GM12874 (cell line): ENCODE measurements around the gene SP2.

Source experiments
- TF ChIP-seq, protein P1 (sequence below): IDR thresholded peaks from 2 replicates; pipeline ENCODE4 v1.5.1; 2011; ENCODE audit warnings: low read depth, mild to moderate bottlenecking, control low read depth, low read length, moderate library complexity; ENCODE audit not compliant: insufficient read depth

The SP2 gene

GRCh38 chr17:47896672-47897490, 845 bp downstream of the SP2 start:
- TF ChIP-seq, protein P1, sequence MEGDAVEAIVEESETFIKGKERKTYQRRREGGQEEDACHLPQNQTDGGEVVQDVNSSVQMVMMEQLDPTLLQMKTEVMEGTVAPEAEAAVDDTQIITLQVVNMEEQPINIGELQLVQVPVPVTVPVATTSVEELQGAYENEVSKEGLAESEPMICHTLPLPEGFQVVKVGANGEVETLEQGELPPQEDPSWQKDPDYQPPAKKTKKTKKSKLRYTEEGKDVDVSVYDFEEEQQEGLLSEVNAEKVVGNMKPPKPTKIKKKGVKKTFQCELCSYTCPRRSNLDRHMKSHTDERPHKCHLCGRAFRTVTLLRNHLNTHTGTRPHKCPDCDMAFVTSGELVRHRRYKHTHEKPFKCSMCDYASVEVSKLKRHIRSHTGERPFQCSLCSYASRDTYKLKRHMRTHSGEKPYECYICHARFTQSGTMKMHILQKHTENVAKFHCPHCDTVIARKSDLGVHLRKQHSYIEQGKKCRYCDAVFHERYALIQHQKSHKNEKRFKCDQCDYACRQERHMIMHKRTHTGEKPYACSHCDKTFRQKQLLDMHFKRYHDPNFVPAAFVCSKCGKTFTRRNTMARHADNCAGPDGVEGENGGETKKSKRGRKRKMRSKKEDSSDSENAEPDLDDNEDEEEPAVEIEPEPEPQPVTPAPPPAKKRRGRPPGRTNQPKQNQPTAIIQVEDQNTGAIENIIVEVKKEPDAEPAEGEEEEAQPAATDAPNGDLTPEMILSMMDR, result no peak

GRCh38 chr17:47897561-47897960, 1.5 kb downstream of the SP2 start:
- TF ChIP-seq, protein P1, result no peak

DNA sequence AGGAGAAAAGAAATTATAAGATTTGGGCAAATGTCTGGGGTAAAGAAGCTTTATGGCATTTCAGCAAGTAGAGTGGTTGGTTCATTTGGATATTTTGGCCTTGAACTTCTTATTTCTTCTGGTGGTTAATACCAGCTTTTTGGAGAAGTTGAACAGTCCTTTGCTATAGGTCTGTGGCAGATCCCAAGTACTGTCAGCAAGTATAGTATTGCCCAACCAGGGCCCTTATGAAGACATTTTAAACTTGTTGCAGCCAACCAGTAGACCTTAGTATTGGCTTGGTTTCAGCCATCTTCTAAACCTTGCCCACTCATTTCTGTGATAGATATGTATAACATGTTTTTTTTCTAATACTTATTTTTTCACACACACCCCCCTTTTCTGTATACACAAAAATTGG, 2.2 kb downstream of the SP2 start:
- TF ChIP-seq, protein P1, result no peak

- TF ChIP-seq, protein P1, result no peak
Observed at GRCh38 chr17:47899643-47900042, 3.6 kb downstream of the SP2 start.

- TF ChIP-seq, protein P1, result no peak
Observed at GRCh38 chr17:47901423-47901822, 5.4 kb downstream of the SP2 start.

DNA sequence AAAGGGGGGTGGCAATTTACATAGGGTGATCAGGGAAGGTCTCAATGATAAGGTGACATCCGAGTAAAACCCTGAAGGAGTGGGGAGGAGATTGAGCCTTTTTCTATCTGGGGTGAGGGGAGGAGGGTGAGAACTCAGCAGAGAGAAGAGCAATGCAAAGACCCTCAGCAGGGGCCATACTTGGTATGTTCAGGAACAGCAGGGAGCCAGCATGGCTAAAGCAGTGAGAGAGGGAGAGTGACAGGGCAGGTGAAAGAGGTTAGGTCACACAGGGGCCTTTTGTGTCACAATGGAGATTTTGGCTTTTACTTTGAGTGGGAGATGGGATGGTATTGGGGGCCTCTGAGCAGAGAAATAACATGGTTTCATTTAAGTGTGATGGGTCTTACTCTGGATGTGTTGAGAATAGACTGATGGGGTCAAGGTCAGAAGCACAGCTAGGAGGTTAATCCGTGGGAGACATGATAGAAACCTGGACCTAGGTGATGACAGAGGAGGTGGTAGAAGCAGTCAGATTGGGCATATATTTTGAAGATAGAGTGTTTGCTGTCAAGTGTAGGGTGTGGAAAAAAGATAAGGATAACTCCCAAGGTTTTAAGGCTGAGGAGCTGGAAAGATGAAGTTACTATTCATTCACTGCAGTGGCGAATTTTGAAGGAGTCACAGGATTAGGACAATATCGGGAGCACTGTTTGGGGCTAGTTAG, 6.2 kb downstream of the SP2 start:
- TF ChIP-seq, protein P1, result no peak

DNA sequence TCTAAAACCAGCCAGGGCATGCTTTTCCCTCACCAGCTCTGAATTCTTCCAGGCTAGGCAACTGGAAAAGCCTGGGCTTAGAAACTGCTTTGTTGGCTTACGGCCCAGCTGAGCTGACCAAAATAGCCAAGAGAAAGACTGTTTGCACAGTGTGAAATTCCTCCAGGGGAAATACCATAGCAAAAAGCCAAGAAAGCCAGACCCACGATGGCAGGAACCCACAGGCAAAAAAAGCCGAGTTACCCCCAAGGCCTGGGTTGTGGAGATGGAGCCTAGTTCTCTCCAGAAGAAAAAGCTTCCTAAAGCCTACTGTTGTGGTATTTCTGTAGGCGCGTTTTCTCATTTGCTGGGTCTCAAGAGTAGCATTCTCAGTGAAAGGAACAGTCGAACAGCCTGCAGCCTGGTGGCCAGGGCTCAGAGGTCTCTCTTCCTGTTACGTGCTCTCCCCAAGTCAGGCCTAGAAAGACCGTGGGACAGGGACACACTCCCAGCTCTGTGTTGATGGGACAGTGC, 9.2 kb downstream of the SP2 start:
- TF ChIP-seq, protein P1, result no peak
